ENCODE data around the gene ANTXR1. TPM values are rescaled to one million over a fixed set of nuclear protein-coding genes. Genes with fewer than 3 reads are reported as not detected.
A peak's percentile ranks its signal among the peaks of the same experiment; 100 is the strongest.

ANTXR1 gene
- polyA plus RNA-seq, 1 of the 3 experiments (the other 2 are of a cell fraction) = 114 TPM

DNA sequence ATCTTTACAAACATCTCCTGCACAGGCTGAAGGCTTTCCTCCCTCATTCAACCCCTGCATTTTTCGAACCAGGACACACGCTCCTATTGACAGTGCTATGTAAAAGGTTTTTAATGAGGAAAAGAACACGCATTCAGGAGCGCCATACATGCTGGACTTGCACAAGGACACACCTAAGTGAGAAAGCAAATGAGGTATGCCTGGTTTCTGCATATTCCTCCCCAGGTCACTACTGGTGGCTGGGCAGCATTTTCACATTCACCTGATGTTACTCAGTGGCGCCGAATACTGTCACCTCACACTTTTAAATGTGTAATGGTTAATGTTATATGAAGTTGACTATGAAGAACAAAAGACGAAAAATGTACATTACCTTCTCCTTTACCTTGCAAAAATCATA, 150.6 kb downstream of the ANTXR1 start (continued):
- TF ChIP-seq MXI1 (IDR thresholded peaks at IDR 0.05; ENCODE audit: low read depth, low read length) = no peak
- TF ChIP-seq RCOR1 (IDR thresholded peaks at IDR 0.05; ENCODE audit: low read length) = no peak
- TF ChIP-seq TAF1 (IDR thresholded peaks at IDR 0.05; ENCODE audit: borderline replicate concordance, low read depth, low read length) = no peak

DNA sequence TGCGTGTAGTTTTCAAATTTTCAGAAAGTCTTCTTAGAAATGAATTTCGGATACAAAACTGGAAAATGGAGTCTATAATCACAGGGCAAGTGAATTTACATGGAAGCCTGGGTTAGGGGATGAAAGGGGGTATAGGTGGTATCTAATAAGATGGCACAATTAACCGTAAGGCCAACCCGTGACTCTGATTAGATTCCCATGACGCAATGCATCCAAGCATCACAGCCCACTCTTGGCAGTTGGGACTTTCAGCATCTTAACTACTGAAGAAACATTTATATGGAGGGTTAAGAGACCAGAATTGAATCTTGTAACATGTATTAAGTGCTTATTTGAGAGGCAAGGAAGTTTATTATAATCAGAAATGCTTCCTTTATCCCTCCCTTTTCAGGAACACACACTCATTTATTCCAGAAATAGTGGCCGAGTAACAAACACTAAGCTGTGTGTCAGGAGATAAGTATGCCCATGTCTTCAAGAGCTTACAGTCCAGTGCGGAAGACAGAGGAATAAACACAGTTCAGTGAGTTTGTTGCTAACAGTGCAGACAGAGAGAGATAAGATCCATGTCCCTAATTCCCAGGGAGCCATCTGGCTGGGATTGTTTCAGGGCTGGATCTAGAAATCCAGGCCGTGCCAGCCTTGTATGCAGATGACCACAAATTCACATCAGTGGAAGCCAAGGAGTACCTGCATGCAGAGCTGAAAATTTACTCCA, 151.2 kb downstream of the ANTXR1 start:
- peak; percentile 82 for DNase-seq
- peaks cover 43% of the 10 kb centered on the region for H3F3A ChIP-seq (replicated peaks; ENCODE audit: insufficient read depth)
- H3K36me3 ChIP-seq (replicated peaks in 1 of 2; ENCODE audit: control insufficient read depth in 1 of 2, insufficient read depth in 2 of 2, low read length in 1 of 2) = peaks cover 27 to 46% of the 10 kb centered on the region in 2 experiments
- no peaks in the 10 kb centered on the region for H3K9me3 ChIP-seq
- peak overlapping the region; percentile 97 to 98 for H3K27ac ChIP-seq (ENCODE audit: low read depth in 2 of 2, low read length in 1 of 2)
- peak overlapping the region; percentile 66 for H3K9ac ChIP-seq
- H3K4me1 ChIP-seq (ENCODE audit: control insufficient read depth in 1 of 2, insufficient read depth in 2 of 2, low read depth in 1 of 2, low read length in 1 of 2) = peaks cover 39 to 67% of the 10 kb centered on the region in 2 experiments
- H3K4me3 ChIP-seq (ENCODE audit: low read depth in 2 of 2, low read length in 1 of 2) = no peak overlapping the region
- ChIA-PET CTCF (interaction anchor here (0.9 to 5.9 kb wide), 4 partner anchors 16 to 152 kb away, joined by 3 to 27 read pairs (median 3); no protein-coding TSS in a partner anchor), POLR2A (no interaction called here)
- H3K9me2 ChIP-seq = no peaks in the 10 kb centered on the region
- H4K20me1 ChIP-seq (ENCODE audit: insufficient read depth) = no peaks in the 10 kb centered on the region
- 54% methylated on average over 7 of the region's 8 CpGs for WGBS (ENCODE audit: low lambda C conversion rate)
- no peaks in the 10 kb centered on the region for H3K27me3 ChIP-seq (ENCODE audit: insufficient read depth)
- peaks cover 11% of the 10 kb centered on the region; the same call in 1 of the 2 replicates for H3K79me2 ChIP-seq (ENCODE audit: insufficient read depth)
- peak overlapping the region; percentile 43 for H3K4me2 ChIP-seq
- no peak overlapping the region for H2AFZ ChIP-seq (ENCODE audit: low read depth)
- TF ChIP-seq TCF12 (IDR thresholded peaks at IDR 0.05) (peak; percentile 90), RAD21 (IDR thresholded peaks at IDR 0.05; ENCODE audit: low read length) (no peak; the same call in 1 of the 2 replicates), TEAD4 (IDR thresholded peaks at IDR 0.05; ENCODE audit: borderline replicate concordance, insufficient read depth) (peak; percentile 49; the same call in 1 of the 2 replicates), NRF1 (IDR thresholded peaks at IDR 0.05; ENCODE audit: low read depth, low read length) (no peak), YY1 (IDR thresholded peaks at IDR 0.05; ENCODE audit: low read depth) (no peak), RCOR1 (IDR thresholded peaks at IDR 0.05; ENCODE audit: low read length) (peak; percentile 94), FOXJ3 (CRISPR knock-in tag; IDR thresholded peaks at IDR 0.05) (peak; percentile 88), GABPA (IDR thresholded peaks at IDR 0.05; ENCODE audit: low read depth) (no peak), TAF1 (IDR thresholded peaks at IDR 0.05; ENCODE audit: borderline replicate concordance, low read depth, low read length) (no peak), GATA2 (CRISPR knock-in tag; IDR thresholded peaks at IDR 0.05) (peak; percentile 97), SMC3 (IDR thresholded peaks at IDR 0.05; ENCODE audit: low read depth, low read length) (peak; percentile 14; the same call in 1 of the 2 replicates), RFX5 (IDR thresholded peaks at IDR 0.05; ENCODE audit: low read length) (no peak), EZH2phosphoT487 (IDR thresholded peaks at IDR 0.05; ENCODE audit: borderline replicate concordance, low read depth) (no peak), JUND (IDR thresholded peaks at IDR 0.05) (no peak), MEF2A (IDR thresholded peaks at IDR 0.05; ENCODE audit: borderline replicate concordance, low read depth) (peak; percentile 62), CHD2 (IDR thresholded peaks at IDR 0.05; ENCODE audit: low read length, partially characterized antibody) (peak; percentile 77), ELF1 (IDR thresholded peaks at IDR 0.05) (0 out of 2 replicates have a peak, but pooled peaks have one; percentile 29), FOSL2 (IDR thresholded peaks at IDR 0.05; ENCODE audit: borderline replicate concordance, low read depth) (peak; percentile 47; the same call in 1 of the 2 replicates), EP300 (IDR thresholded peaks at IDR 0.05; ENCODE audit: borderline replicate concordance in 1 of 2, low read depth in 1 of 2, low read length in 1 of 2) (peak; percentile 56 to 83; a peak in 2 of 4 replicates), SIN3A (IDR thresholded peaks at IDR 0.05; ENCODE audit: borderline replicate concordance, low read depth, low read length) (no peak), MXI1 (IDR thresholded peaks at IDR 0.05; ENCODE audit: low read depth, low read length) (0 out of 2 replicates have a peak, but pooled peaks have one; percentile 15)
- TF ChIP-seq, protein P1, sequence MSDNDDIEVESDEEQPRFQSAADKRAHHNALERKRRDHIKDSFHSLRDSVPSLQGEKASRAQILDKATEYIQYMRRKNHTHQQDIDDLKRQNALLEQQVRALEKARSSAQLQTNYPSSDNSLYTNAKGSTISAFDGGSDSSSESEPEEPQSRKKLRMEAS (IDR thresholded peaks at IDR 0.05; ENCODE audit: low read depth) = peak; percentile 55; the same call in 1 of the 2 replicates
- TF ChIP-seq, protein P2, sequence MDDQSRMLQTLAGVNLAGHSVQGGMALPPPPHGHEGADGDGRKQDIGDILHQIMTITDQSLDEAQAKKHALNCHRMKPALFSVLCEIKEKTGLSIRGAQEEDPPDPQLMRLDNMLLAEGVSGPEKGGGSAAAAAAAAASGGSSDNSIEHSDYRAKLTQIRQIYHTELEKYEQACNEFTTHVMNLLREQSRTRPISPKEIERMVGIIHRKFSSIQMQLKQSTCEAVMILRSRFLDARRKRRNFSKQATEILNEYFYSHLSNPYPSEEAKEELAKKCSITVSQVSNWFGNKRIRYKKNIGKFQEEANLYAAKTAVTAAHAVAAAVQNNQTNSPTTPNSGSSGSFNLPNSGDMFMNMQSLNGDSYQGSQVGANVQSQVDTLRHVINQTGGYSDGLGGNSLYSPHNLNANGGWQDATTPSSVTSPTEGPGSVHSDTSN (IDR thresholded peaks at IDR 0.05) = peak; percentile 57; the same call in 1 of the 2 replicates
- TF ChIP-seq, protein P3, sequence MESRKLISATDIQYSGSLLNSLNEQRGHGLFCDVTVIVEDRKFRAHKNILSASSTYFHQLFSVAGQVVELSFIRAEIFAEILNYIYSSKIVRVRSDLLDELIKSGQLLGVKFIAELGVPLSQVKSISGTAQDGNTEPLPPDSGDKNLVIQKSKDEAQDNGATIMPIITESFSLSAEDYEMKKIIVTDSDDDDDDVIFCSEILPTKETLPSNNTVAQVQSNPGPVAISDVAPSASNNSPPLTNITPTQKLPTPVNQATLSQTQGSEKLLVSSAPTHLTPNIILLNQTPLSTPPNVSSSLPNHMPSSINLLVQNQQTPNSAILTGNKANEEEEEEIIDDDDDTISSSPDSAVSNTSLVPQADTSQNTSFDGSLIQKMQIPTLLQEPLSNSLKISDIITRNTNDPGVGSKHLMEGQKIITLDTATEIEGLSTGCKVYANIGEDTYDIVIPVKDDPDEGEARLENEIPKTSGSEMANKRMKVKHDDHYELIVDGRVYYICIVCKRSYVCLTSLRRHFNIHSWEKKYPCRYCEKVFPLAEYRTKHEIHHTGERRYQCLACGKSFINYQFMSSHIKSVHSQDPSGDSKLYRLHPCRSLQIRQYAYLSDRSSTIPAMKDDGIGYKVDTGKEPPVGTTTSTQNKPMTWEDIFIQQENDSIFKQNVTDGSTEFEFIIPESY (IDR thresholded peaks at IDR 0.05; ENCODE audit: borderline replicate concordance, low read depth) = no peak
- TF ChIP-seq, protein P4, sequence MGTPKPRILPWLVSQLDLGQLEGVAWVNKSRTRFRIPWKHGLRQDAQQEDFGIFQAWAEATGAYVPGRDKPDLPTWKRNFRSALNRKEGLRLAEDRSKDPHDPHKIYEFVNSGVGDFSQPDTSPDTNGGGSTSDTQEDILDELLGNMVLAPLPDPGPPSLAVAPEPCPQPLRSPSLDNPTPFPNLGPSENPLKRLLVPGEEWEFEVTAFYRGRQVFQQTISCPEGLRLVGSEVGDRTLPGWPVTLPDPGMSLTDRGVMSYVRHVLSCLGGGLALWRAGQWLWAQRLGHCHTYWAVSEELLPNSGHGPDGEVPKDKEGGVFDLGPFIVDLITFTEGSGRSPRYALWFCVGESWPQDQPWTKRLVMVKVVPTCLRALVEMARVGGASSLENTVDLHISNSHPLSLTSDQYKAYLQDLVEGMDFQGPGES (IDR thresholded peaks at IDR 0.05; ENCODE audit: low read depth, low read length) = no peak

Data from SK-N-SH (cell line).